ENCODE measurements around the gene WDR62. TPM values are rescaled to one million over a fixed set of nuclear protein-coding genes. Genes with fewer than 3 reads are reported as not detected.
"Not testable (repeated sequence)": the region's sequence is repeated elsewhere in the genome, so short reads cannot be mapped to it uniquely, and the experiment has no call there.

The WDR62 gene
- total RNA-seq, 1 experiment from 2014 or later = 24.5 TPM

DNA sequence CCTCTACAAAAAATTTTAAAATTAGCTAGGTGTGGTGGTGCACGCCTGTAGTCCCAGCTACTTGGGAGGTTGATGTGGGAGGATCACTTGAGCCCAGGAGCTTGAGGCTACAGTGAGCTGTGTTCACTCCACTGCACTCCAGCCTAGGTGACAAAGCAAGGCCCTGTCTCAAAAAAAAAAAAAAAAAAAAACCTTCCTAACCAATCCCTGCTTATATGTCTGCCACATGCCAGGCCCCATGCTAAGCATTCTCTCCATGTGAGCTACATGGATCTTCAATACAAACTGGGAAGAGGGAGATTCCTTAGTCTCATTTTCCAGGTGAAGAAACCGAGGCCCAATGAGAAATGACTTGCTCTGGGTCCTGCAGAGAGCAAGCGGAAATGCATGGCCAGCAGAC, 54.0 kb downstream of the WDR62 start:
- DNase-seq (ENCODE audit: low spot score) = no peak

DNA sequence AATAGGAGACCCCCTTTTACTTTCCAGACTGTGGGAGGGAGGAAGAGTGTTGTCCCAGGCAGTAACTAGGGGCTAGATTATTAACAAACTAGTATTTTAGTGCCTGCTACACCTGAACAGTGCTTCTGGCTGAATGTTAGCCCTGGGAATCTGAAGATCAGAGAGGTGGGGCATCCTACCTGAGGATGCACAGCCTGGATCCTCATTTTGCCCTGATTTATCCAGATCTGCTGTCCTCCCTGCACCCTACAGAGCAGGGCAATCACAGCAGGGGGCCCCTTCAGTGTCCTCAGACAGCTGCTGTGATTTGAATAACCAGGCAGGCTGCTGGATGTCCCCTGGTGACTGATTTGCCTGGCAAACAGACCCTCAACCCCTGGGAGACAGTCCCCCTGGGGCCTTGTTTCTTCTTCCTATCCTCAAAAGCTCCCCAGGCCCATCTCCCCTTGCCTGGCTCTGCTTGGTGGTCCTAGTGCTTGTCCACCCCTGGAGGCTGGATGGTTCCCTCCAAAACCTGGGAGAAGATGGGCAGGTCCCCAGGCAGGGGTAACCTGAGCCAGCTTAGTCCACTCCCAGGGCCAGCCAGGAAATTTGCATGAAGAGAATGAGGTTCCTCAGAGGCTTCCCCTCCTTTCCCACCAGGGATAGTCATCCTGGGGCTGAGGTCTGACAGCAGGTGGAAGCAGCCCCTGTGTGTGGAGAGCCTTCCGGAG, 55.9 kb downstream of the WDR62 start, which contains the start of gene OVOL3:
TSS of gene OVOL3 (plus strand) at position 657 of the 713 bp plus-strand sequence. CDS start 60 bp downstream, outside the sequence.
- DNase-seq (ENCODE audit: low spot score) = no peak

DNA sequence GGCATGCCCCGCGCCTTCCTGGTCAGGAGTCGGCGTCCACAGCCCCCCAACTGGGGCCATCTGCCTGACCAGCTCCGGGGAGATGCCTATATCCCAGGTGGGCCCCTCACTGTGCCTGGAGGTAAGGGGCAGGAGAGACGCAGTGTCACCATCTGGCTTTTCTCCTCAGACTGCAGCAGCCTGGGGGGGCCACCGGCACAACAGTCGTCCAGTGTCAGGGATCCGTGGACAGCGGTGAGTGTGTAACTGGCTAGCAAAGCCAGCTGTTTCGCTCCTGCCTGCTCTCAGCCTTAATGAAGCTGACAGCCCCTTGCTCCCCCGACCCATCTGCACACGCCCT, 56.5 kb downstream of the WDR62 start:
- no peak for DNase-seq (ENCODE audit: low spot score)

DNA sequence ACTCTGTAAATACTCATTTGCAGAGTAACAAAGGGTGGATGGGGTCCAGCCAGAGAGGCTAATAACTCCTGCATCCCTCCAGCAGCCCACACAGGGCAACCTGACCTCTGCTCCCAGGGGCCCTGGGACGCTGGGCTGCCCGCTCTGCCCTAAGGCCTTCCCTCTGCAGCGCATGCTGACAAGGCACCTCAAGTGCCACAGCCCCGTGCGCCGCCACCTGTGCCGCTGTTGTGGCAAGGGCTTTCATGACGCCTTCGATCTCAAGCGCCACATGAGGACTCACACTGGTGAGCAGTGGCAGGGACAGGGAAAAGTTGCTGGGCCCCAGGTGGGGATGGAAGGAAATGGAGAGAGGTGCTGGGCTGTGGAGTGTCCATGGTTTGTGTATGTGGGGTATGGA, 58.0 kb downstream of the WDR62 start:
- DNase-seq (ENCODE audit: low spot score) = no peak

DNA sequence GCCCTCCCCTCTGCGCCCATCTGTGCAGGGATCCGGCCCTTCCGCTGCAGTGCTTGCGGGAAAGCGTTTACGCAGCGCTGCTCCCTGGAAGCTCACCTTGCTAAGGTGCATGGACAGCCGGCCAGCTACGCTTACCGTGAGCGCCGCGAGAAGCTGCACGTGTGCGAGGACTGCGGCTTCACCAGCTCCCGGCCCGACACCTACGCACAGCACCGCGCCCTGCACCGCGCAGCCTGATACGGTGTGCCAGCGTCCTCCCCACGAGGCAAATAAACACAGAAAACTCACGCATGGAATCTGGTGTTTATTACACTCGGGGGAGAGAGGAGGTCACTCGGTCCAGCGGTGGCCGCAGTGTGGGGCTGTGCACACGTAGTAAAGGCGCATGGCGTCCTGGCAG, 58.7 kb downstream of the WDR62 start:
- DNase-seq (ENCODE audit: low spot score) = no peak

DNA sequence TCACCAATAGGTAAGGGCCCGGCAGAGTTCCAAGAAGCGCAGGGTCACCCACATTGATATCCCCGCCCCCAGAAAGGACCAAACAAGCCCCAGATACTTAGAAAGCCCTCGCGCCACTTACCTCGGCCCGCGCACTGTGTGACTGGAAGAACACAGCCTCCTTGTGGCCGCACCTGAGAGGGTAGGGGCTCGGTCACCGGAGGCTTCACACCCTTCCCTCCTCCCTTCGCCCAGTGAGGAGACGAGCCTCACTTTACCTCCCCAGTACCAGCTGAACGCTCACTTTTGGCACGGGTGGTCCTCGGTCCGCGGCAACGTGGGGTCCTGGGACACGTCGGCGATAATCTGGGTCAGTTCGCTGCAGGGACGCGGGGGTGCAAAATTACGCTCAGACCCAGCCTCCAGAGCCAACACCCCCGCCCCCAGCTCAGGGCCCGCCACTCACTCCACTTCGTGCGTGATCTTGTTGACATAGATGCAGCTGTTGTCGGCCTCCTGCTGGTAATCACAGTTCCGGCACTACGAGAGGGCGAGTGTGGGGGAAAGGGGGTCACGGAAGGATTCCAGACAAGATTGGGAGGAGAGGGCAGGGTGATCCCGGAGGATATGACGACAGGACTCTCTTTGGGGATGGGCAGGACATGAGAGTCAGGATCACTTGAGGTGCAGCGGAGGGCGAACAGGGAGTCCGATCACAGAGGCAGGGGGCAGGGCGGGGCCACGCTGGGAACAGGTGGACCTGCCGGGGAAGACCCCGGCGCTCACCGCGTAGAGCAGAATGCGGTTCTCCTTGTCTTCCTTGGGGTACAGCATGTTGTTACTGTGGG, 59.4 kb downstream of the WDR62 start:
- peak; percentile 27 for DNase-seq (ENCODE audit: low spot score)

DNA sequence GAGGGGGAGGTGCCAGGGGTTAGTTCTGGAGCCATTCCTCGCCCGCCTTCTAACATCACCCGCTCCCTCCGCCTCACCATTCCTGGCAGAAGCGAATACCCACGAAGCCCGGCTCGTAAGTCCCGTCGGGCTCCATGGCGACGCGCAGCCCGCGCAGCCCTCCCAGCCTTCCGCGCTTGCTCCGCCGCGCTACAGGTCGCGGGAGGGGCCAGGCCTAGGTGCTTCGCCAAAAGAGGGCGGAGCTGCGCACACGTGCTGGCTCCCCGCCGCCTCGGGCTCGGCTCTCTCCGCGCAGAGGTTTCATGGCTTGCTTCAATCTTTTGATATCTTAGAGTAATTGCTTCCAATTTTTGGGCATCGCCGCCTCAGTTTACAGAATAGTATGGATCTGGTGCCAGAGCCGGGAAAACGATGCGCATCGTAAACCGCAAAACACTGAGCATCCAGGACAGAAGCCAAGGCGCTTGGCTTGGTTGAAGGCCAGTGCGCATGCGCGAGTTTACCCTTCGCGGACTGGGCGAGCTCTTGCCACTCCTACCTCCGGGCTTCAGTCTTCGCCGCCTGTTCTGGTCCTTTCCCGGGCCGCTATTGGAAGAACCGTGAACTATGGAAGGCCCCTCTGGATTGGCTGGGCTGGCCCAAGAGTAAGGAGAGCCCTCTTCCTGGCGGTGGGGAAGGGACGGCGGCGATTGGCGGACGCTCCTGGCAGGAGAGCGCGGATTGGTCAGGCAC, 60.2 kb downstream of the WDR62 start, which contains the start of gene POLR2I:
TSS of gene POLR2I (minus strand) at position 155 of the 732 bp plus-strand sequence. CDS start at position 136, 19 bp downstream.
- DNase-seq (ENCODE audit: low spot score) = peak; percentile 100

DNA sequence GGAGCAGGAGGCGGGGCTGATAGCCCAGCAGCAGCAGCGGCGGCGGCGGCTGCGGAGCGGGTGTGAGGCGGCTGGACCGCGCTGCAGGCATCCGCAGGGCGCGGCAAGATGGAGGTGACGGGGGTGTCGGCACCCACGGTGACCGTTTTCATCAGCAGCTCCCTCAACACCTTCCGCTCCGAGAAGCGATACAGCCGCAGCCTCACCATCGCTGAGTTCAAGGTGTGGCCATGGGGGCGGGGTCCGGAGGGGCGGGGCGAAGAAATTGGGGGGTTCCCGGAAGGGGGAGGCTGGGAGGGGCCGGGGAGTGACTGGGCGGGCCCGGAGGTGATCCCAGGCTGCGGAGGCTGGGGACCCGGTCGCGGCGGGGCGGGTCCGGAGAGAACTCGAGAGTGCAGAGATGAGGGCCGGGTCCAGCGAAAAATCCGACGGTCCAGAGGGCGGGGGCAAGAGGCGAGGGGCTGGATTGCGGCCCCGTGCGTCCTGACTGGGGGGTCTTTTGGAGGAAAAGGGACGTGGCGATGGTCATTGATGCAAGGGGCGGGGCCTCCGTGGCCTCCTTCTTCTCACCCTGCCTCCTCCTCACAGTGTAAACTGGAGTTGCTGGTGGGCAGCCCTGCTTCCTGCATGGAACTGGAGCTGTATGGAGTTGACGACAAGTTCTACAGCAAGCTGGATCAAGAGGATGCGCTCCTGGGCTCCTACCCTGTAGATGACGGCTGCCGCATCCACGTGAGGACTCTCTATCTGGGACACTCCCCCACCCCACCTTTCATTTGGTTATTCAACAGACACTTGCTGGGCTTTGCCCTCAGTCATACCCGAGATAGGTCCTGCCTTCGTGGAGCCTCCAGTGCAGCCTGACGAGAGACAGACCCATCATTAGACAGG, 61.0 kb downstream of the WDR62 start, which contains the start of gene TBCB:
TSS of gene TBCB (plus strand) at position 16 of the 891 bp plus-strand sequence. CDS start at position 109, 93 bp downstream.
- no peak for DNase-seq (ENCODE audit: low spot score)

DNA sequence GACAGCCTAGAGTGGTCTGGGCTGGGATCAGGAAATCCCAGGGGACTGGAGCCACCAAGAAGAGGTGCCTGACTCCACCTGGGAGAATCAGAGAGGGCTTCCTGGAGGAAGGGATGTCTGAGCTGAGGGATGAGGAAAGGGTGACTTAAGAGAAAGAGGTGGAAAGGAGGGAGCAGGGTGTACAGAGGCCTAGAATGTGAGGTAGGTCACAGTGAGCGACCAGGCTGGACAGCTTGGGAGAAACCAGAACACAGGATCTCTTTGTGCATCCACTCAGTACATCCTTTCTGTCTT, 61.6 kb downstream of the WDR62 start:
- DNase-seq (ENCODE audit: low spot score) = no peak

DNA sequence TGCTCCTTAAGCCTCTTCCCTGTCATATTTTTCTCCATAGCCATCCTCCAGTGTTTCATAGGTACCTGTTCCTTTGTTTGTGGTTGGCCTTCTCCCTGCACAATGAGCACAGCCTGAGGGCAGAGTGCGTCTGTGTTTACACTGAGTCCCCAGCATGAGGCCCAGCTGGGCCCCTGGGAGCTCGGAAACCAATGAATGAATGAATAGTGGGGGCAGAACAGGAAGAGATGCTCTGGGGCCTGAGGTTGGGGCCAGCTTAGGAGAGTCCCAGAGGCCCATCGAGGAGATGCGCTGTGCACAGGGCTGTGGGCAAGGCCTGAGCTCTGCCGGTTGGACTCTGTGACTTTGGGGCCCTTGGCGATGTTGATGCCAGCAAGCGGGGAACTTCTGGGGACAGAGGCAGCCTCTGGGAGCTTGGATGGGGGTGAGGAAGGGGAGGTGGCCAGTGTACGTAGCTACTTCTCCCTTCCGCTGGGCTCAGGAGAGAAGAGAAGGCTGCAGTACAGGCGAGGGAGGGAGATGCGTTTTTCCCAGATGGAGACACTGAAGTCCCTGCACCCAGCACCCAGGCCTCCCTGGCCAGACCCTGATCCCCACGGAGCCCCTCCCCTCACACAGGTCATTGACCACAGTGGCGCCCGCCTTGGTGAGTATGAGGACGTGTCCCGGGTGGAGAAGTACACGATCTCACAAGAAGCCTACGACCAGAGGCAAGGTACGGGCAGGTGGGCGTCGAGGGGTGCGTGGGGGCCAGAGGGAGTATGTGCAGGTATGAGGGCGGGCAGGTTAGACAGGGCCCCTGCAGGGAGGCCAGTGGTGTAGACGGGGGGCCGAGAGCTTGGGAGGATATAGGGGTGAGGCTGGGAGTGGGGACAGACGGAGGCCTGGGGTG, 65.6 kb downstream of the WDR62 start:
- no peak for DNase-seq (ENCODE audit: low spot score)

DNA sequence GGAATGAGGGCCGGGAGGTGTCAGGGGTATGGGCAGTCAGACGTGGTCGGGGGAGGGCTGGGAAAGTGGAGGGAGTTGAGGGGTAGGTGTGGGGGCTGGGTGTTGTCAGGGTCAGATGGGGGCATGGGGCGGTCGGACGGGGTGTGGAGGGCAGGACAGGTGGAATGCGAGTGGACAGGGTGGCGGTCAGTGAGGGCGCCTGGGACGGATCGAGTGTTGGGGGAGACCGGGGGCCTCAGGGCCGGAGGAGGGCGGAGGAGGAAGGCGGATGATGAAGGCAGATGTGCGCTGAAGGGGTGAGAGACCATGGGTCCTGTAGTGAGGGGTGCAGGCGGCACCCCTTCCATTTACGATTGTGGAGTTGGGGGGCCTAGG, 66.3 kb downstream of the WDR62 start:
- DNase-seq (ENCODE audit: low spot score) = no peak

DNA sequence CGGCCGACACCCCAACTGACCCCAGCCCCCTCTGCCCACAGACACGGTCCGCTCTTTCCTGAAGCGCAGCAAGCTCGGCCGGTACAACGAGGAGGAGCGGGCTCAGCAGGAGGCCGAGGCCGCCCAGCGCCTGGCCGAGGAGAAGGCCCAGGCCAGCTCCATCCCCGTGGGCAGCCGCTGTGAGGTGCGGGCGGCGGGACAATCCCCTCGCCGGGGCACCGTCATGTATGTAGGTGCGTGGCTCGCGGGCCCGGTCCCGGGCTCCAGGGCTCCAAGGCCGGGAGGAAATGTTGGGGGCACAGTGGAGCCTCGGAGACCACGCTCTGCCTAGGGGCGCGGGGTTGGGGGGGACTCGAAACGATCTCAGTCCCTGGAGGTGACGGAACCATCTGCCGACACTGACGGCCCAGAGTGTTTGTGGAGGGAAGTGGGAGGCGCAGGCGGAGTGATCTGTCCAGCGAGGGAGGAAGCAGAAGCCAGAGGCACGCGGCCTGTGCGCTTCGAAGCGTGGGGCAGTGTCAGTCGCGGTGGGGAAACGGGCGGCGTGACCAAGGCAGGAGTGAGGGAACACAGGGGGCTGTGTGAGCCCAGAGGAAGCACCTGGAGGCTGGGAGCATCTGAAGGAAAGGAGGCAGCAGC, 66.9 kb downstream of the WDR62 start:
- DNase-seq (ENCODE audit: low spot score) = no peak

DNA sequence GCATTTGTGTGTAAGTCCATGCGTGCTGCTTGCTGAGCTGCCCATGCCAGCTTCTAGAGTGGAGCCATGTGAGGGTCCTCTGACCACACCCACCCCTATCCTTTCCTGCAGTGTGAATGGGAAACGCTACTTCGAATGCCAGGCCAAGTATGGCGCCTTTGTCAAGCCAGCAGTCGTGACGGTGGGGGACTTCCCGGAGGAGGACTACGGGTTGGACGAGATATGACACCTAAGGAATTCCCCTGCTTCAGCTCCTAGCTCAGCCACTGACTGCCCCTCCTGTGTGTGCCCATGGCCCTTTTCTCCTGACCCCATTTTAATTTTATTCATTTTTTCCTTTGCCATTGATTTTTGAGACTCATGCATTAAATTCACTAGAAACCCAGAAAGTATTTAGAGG, 70.9 kb downstream of the WDR62 start:
- no peak for DNase-seq (ENCODE audit: low spot score)

DNA sequence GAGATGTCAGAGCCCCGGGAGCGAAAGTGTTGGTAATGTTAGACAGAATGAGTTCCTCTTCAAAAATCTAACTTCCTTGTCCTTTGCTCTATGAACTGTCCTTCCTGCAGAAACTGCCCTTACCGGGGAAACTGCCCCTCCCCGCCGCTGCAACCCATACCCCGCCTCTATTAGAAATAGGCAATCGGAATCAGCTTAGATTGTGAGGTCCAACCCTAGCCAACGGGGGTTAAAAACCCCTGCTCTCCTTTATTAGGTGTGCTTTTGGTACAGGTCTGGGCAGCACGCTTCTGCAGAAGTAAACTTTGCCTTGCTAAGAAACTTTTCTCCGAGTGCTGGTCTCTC, 73.7 kb downstream of the WDR62 start:
- DNase-seq (ENCODE audit: low spot score) = no peak

DNA sequence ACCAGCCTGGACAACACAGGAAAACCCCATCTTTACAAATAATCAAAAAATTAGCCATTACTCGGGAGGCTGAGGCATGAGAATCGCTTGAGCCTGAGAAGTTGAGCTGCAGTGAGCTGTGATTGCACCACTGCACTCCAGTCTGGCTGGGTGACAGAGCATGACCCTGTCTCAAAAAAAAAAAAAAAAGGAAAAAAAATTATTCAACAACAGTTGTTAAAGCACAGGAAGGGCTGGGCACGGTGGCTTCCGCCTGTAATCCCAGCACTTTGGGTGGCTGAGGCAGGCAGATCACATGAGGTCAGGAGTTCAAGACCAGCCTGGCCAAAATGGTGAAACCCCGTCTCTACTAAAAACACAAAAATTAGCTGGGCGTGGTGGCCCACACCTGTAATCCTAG, 76.5 kb downstream of the WDR62 start:
- not testable (repeated sequence) for DNase-seq (ENCODE audit: low spot score)

DNA sequence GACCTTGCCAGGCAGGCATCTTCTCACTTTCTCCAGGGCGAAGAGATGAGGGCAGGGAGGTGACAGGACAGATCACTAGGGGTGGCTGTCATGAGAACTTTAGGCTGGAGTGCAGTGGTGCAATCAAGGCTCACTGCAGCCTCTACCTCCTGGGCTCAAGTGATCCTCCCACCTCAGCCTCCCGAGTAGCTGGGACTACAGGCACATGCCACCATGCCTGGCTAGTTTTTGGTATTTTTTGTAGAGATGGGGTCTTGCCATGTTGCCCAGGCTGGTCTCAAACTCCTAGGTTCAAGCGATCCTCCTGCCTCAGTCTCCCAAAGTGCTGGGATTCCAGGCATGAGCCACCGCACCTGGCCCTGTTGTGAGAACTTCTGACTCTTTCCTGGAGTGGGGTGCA, 80.2 kb downstream of the WDR62 start:
- DNase-seq (ENCODE audit: low spot score) = not testable (repeated sequence)

DNA sequence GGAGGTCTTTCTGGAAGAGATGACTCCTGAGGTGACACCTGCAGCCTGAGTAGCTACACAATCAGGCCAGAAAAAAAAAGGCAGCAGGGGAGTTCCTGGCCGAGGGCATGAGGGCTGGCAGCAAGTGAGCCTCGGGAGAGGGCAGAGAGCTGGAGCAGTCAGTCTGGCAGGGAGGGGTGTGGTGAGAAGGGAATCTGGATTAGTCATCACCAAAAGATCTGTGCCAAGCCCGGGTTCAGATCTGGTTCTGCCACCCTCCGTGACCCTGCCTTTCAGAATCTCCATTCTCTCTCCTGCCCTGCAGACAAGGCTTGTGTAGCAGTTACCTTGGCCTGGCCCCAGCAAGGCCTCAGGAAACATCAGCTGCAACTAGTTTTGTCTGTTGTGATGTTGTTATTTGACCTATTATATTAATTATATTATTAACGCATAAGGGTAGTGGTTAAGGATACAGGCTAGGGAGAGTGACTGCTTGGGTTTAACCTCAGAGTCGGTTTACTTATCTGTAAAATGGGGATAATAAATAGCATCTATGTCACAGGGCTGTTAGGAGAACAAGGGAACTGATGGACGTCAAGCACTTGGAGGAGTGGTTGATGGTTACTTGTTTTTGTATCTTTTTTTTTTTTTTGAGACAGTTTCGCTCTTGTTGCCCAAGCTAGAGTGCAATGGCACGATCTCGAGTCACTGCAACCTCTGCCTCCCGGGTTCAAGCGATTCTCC, 82.4 kb downstream of the WDR62 start:
- peak; percentile 97 for DNase-seq (ENCODE audit: low spot score)

DNA sequence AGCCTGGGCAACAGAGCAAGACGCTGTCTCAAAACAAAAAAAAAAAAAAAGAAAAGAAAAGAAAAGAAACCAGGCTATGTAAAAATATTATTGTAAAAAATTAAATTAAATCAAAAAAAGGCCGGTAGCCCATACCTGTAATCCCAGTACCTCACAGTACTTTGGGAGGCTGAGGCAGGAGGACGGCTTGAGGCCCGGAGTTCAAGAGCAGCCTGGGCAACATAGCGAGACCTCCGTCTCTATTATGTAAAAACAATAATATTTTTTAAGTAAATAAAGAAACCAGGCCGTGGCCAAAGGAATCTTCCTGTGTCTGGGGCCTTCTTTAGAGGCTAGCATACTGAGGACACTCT, 84.4 kb downstream of the WDR62 start:
- no peak for DNase-seq (ENCODE audit: low spot score)

DNA sequence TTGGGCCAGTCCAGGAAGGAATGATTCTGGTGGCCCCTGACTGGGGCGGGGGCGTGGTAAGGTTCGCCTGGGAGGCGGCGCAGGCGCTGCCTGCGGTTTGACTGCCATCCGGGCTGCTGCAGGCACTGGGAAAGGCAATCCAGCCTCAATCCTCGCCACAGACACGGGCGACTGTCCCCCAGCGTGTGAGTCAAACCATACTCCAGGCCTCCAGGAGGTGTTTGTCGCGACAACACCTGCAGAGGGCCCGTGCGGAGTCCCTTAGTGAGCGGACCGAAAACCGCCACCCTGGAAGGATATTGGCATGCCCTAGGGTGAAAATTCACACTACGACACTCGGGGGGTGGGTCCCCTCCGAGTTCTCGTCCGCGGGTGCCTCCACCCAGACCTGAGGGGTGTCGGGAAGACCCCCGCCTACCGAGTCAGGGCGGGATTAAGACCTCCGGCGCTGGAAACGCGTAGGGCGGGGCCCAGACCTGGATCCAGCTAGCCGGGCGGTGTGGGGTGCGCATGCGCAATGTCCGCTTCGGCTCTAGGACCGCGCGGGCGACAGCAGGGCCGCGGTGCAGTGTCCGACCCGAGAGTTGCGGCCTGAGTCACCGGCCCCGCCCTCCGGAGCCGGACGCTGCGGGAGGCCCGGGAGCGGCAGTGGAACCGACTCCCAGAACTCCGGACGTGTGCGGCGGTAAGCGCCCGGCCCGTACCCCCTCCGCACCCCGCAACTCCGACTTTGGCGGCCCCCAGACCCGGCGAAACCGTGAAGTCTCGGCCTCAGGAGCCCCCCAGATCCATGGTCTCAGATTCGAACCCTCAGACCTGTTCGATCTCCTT, 85.0 kb downstream of the WDR62 start, which contains the start of gene CAPNS1:
TSS of gene CAPNS1 (plus strand) at position 594 of the 831 bp plus-strand sequence. CDS start 946 bp downstream, outside the sequence.
- DNase-seq (ENCODE audit: low spot score) = peak; percentile 96
